ENCODE data around the gene TIMM8B. TPM values are rescaled to one million over a fixed set of nuclear protein-coding genes. Genes with fewer than 3 reads are reported as not detected.

TIMM8B gene
- polyA plus RNA-seq, 2 of the 4 experiments (the other 2 are of a cell fraction): 84.5 to 85.3 TPM

GRCh38 chr11:112062923-112063322 is 23.6 kb downstream of the TIMM8B start:
- CTCF ChIA-PET: no interaction called here
- POLR2A ChIA-PET: no interaction called here
- H3K27ac ChIP-seq: no peak overlapping the region
- FAIRE-seq (no peak), DNase-seq (ENCODE audit: low read depth in 1 of 2, low spot score in 1 of 2) (no peak), ATAC-seq (no peak)
- no peak overlapping the region for H3K4me2 ChIP-seq
- WGBS (ENCODE audit: missing lambda C conversion rate): 80% methylated on average over 1 of the region's 1 CpG
- no peaks in the 10 kb centered on the region for H3K9me3 ChIP-seq
- no peak overlapping the region for H3K4me3 ChIP-seq
- TF ChIP-seq MAFK (IDR thresholded peaks at IDR 0.05; ENCODE audit: partially characterized antibody) (peak; percentile 61), RNF2 (IDR thresholded peaks at IDR 0.05; ENCODE audit: borderline replicate concordance, low read depth) (no peak)
- no peaks in the 10 kb centered on the region for H3K4me1 ChIP-seq

DNA sequence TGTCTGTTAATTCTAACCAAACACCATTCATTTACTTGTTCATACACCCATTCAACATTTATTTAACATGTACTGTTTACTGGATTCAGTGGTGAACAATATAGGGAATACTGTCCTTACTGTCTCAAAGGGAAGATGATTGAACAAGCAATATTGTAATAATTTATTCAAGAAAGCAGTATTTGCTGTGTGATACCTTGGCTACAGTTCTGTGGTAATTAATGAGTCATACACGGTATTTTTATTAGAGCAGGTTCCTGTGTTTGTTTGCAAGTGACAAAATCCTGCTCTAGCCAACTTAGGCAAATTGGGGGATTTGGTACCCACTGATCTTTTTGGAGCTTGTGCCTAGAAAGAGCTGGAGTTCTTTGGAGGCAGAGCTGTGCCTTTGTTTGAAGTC is 28.5 kb downstream of the TIMM8B start:
- WGBS (ENCODE audit: missing lambda C conversion rate): 32% methylated on average over 1 of the region's 1 CpG
- ChIA-PET POLR2A (no interaction called here), CTCF (no interaction called here)
- FAIRE-seq: no peak
- Histone ChIP-seq H3K4me2 (no peak overlapping the region), H3K27ac (no peak overlapping the region), H3K9me3 (no peaks in the 10 kb centered on the region), H3K4me3 (no peak overlapping the region), H3K4me1 (no peaks in the 10 kb centered on the region)
- ATAC-seq: no peak
- DNase-seq (ENCODE audit: low read depth in 1 of 2, low spot score in 1 of 2): no peak
- TF ChIP-seq PHF8 (IDR thresholded peaks at IDR 0.05; ENCODE audit: borderline replicate concordance, low read depth): no peak
- TF ChIP-seq FOXS1 (CRISPR knock-in tag; IDR thresholded peaks at IDR 0.05): no peak
- no peak for TF ChIP-seq CTCF (IDR thresholded peaks at IDR 0.05)
- no peak for TF ChIP-seq EP300 (IDR thresholded peaks at IDR 0.05)
- no peak for TF ChIP-seq FOSB (CRISPR knock-in tag; IDR thresholded peaks at IDR 0.05)
- TF ChIP-seq CBX8 (IDR thresholded peaks at IDR 0.05): no peak
- no peak for TF ChIP-seq MAX (IDR thresholded peaks at IDR 0.05)
- no peak for TF ChIP-seq HDAC2 (IDR thresholded peaks at IDR 0.05)
- no peak for TF ChIP-seq CBX2 (IDR thresholded peaks at IDR 0.05; ENCODE audit: borderline replicate concordance, low read depth)
- TF ChIP-seq KDM5A (IDR thresholded peaks at IDR 0.05): no peak
- TF ChIP-seq MAZ (IDR thresholded peaks at IDR 0.05; ENCODE audit: borderline replicate concordance, low read depth, low read length): no peak
- TF ChIP-seq JUN (IDR thresholded peaks at IDR 0.05): no peak
- TF ChIP-seq POLR2AphosphoS2 (conservative IDR thresholded peaks at IDR 0.05; ENCODE audit: low read length): no peak
- no peak for TF ChIP-seq NPAS2 (CRISPR knock-in tag; IDR thresholded peaks at IDR 0.05; ENCODE audit: borderline replicate concordance)
- no peak for TF ChIP-seq GATA3 (IDR thresholded peaks at IDR 0.05; ENCODE audit: borderline replicate concordance)

- no peak for FAIRE-seq
- no peak overlapping the region for H3K27ac ChIP-seq
- no peak overlapping the region for H3K4me3 ChIP-seq
- no peaks in the 10 kb centered on the region for H3K9me3 ChIP-seq
- no peak overlapping the region for H3K4me2 ChIP-seq
- ChIA-PET CTCF (no interaction called here), POLR2A (no interaction called here)
- no peak for DNase-seq (ENCODE audit: low read depth in 1 of 2, low spot score in 1 of 2)
- no peaks in the 10 kb centered on the region for H3K4me1 ChIP-seq
- TF ChIP-seq KDM5A (IDR thresholded peaks at IDR 0.05) (no peak), TP53 (CRISPR knock-in tag; IDR thresholded peaks at IDR 0.05) (no peak), CTCF (IDR thresholded peaks at IDR 0.05) (no peak), RAD21 (conservative IDR thresholded peaks at IDR 0.05 in 1 of 2, IDR thresholded peaks at IDR 0.05 in 1 of 2) (no peak), BHLHE40 (IDR thresholded peaks at IDR 0.05; ENCODE audit: low read depth, low read length) (no peak), ESRRA (IDR thresholded peaks at IDR 0.05; ENCODE audit: borderline replicate concordance, low read length) (no peak), MAFK (IDR thresholded peaks at IDR 0.05; ENCODE audit: partially characterized antibody) (no peak), CBX2 (IDR thresholded peaks at IDR 0.05; ENCODE audit: borderline replicate concordance, low read depth) (no peak), HEYL (CRISPR knock-in tag; IDR thresholded peaks at IDR 0.05) (no peak), PHF8 (IDR thresholded peaks at IDR 0.05; ENCODE audit: borderline replicate concordance, low read depth) (no peak), FOSB (CRISPR knock-in tag; IDR thresholded peaks at IDR 0.05) (no peak), POLR2A (IDR thresholded peaks at IDR 0.05; ENCODE audit: low read length) (no peak), KDM1A (IDR thresholded peaks at IDR 0.05; ENCODE audit: low read depth) (no peak)
- WGBS (ENCODE audit: missing lambda C conversion rate): 88% methylated on average over 4 of the region's 4 CpGs
- ATAC-seq: no peak
Observed at GRCh38 chr11:112057170-112057569, 29.4 kb downstream of the TIMM8B start.
